GM21786 (cell line): ENCODE data around the gene MRPL4.

Experiments
- ATAC-seq: cut with Tn5 transposase; IDR thresholded peaks from one replicate; pipeline ENCODE4 v1.9.1; 2021; ENCODE audit not compliant: unreplicated experiment

MRPL4 gene

DNA sequence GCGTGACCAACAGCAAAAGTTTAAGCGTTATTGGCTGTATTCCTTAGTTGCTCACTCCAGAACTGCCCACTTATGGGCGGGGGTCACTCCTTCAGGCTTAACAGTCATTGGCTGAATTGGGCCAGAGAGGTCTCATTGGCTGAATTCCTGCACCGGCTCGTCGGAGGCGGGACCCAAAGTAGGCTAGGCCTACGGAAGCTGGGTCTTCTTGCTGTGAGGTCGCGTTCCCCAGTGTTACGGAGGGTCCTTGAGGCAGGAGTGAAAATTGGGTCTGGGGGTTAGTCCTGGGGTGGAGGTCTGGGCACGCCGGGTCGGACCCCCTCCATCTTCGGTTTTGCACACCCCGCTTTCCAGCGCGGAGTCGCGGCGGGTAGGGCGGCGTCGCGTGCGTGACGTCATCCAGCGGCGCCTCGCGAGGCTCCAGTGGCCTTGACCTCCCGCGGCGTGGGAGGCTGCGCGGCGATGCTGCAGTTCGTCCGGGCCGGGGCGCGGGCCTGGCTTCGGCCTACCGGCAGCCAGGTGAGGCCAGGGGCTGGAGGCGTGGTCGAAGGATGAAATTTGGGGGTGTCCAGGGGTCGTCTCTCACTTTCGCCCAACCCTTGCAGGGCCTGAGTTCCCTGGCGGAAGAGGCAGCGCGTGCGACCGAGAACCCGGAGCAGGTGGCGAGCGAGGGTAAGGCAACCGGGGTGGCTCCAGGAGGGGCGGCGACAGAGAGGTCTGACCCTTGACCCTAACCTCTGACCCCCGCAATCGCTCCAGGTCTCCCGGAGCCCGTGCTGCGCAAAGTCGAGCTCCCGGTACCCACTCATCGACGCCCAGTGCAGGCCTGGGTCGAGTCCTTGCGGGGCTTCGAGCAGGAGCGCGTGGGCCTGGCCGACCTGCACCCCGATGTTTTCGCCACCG lies at the start of gene MRPL4:
Gene MRPL4 (plus strand): TSS at position 423 of the 903 bp plus-strand sequence. CDS start 40 bp downstream, at position 463.
- ATAC-seq, result peak; percentile 83

DNA sequence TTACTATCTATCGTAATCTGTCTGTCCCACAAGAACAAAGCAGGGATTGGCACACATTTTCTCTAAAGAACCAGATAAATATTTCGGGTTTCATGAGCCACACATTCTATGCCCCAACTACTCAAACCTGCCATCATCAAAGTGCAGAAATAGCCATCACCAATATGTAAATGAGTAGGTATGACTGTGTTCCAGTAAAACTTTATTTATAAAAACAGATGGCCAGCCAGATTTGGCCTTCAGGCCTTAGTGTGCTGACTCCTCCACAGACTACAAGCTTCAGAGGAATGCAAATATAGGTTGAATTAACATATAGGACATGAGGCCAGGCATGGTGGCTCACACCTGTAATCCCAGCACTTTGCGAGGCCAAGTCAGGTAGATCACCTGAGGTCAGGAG lies 48.3 kb upstream of the MRPL4 start:
- ATAC-seq, result no peak

DNA sequence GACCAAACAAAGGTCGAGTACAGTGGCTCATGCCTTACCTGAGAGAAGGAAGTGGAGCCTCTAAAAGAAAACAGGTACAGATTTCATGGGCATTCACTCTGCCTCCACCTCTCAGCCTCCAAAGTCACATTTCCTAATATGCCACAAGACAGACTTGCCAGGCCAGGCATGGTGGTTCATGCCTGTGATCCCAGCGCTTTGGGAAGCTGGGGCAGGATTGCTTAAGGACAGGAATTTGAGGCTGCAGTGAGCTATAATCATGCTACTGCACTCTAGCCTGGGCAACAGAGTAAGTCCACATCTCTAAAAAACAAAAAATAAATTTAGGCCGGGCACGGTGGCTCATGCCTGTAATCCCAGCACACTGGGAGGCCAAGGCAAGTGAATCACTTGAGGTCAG lies 46.4 kb upstream of the MRPL4 start:
- ATAC-seq, result no peak

DNA sequence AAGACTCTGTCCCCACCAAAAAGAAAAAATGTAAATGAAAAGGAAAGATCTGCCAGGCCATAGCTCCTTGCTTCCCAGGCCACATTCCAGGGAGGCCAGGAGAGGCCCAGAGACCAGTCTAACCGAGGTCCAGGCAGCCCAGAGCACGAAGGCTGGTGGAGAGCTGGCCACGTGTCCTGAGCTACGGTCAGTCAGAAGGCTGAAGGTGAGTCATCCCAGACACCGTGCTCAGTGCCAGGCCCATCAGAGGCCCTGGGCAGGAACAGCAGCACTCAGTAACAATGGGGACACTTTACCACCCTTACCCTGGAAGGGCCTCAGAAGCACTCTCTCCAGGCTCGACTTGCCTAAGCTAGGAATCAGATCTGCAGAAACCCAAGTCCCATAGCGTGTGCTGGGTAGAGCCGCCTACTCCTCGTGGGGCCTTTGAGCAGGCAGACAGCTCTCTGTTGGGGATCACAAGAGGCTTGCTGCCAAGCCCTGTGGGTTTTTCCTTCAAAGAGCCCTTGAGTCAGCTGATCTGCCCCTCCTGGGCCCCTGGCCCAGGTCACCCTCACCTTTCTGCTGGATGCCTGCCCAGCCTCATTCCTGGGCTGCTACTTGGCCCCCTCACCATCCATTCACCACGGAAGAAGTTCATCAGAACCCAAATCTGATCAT lies 45.7 kb upstream of the MRPL4 start:
- no peak for ATAC-seq

DNA sequence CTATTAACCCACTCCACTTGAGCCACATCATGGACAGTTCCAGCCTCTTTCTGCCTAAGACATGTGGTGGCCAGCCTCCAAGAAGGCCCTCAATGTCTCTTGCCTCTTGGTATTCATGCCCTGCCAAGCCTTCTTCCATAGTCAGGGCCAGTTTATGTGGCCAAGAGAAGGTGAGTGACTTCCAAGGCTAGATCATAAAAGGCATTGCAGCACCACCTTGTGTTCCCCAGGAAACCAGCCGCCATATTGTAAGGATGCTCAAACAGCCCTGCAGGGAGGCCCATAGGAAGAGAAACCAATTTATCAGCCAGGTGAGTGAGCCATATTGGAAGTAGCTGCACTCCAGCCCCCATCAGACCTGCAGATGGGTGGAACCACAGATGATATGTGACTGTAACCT lies 45.0 kb upstream of the MRPL4 start:
- ATAC-seq, result no peak

DNA sequence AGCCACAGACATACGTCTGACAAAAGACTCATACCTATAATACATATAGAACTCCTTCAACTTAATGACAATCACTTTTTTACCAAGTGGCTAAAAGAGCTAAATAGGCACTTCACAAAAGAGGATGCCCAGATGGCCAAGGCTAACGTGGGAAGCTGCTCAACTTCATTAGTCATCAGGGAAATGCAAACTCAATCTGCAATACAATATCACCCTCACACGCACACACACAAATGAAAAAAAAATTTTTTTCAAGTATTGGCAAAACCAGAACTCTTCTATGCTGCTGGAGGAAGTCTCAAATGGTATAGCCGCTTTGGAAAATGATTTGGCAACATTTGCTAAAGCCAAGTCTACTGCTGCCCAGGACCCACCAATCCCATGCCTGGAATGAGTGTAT lies 42.7 kb upstream of the MRPL4 start:
- ATAC-seq, result no peak

DNA sequence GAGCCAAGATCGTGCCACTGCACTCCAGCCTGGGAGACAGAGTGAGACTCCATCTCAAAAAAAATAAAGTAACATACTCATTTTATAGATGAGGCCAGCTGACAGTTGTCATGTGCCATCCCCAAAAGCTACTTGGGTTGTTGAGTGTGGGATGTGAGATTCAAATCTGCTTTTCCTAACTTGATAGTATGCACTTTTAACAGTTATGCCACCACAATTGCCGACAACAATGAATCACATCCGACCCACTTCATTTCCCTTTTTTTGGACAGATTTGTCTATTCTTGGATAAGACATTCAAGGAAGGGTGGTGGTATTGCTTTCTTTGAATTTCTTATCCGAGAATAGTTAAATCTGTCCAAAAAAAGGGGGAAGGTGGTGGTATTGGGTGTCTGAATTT lies 41.0 kb upstream of the MRPL4 start:
- no peak for ATAC-seq

DNA sequence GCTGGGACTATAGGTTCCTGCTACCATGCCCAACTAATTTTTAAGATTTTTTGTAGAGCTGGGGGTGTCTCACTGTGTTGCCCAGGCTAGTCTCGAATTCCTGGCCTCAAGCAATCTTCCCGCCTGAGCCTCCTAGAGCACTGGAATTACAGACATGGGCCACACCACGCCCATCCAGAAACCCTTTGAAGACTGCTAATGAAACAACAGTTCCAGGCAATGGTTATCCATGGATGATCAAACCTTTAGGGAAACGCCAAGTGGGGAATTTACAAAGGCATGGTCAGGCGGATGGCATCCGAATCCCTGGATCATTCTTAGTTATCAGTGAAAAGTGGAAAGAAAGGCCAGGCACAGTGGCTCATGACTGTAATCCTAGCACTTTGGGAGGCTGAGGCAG lies 40.3 kb upstream of the MRPL4 start:
- no peak for ATAC-seq

DNA sequence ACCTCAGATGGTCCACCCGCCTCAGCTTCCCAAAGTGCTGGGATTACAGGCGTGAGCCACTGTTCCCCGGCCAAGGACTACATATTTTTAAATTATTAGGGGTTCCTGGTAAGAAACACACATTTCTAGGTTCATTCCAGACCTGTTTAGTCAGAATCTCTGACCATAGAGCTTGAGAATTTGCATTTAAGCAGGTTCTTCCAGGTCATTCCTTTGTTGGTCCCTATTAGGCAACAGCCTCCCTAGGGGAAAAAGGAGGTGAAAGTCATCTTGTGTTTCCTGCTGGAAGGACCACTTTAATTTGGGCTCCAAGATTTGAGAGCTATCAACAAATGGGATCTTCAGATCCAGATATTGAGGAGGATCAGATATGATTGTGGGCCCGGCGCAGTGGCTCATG lies 37.2 kb upstream of the MRPL4 start:
- no peak for ATAC-seq

DNA sequence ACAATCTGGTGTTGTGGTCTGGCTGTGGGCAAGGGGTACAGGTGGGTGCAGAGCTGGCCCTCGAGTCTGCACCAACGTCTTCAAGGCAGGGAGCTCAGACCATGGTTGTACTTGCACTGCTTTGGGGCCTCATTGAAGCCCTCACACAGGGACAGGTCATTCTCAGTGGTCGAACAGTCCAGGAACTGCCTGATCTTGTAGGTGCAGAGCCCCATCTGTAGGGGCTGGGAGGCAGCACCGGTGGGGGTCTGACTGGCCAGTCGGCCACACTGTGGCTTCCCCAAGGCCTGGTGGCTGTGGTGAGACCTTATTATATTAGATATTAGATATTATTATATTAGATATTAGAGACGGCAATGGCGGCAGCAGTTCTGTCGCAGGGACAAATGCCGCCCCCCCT lies 34.9 kb upstream of the MRPL4 start:
- no peak for ATAC-seq

DNA sequence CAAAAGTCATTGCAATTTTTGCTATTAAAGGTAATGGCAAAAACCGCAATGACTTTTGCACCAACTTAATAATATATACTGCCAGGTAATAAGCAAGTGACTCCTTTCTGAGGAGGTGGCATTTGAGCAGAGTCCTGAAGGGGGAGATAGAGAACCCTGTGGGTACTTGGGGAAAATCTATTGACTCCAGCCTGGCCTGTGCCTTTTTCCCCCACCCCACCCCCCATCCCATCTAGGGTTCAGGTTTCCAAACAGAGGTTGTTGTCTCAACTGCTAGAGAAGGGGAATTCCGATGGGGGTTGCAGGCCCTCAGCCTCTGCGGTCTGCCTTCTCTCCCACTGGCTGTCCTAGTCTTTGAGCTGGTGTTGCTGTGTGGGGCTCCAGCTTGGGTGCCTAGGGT lies 32.3 kb upstream of the MRPL4 start:
- ATAC-seq, result no peak

DNA sequence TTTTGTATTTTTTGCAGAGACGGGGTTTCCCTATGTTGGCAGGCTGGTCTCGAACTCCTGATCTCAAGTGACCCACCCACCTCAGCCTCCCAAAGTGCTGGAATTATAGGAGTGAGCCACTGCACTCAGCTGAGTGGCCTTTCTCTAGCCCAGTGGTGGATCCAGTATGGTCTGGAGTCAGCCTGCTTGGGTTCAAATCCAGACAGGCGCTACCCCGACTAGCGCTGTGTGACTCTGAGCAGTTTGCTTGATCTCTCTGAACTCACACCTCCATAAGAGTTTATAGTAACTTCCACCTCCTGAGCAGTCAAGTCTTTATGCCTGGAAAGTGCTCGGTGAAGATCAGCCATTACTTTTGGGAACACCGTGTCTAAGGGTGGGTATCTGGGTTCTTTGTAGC lies 31.3 kb upstream of the MRPL4 start:
- no peak for ATAC-seq

DNA sequence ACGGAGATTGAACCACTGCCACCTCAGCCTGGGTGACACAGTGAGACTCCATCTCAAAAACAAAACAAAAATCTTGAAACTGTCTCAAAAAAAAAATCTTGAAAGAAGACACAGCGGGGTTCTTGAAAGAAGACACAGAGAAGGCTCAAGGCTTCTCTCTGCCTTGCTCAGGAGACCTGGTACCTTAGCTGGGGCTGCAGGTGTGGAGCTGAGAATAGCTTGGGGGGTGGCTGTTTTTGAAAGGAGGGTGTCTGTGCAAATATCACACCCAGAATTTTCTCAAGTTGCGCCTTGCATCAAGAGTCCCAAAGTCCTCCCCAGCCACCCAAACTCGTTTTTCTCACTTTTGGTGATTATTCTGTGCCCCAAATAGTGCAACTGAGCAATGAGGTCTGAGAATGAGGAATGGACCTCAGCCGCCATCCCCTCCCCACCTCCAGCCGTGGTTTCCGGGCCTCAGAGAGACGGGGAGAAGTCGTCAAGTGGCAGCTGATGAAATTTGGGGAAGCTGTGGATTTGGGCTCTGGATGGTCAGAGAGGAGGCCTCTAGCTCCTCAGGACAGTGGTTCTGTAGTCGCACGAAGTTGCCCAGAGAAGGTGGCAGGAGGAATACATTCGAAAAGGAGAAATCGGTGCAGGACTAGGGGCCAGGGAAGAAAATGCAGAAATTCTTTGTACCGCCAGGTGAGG lies 29.7 kb upstream of the MRPL4 start:
- no peak for ATAC-seq

DNA sequence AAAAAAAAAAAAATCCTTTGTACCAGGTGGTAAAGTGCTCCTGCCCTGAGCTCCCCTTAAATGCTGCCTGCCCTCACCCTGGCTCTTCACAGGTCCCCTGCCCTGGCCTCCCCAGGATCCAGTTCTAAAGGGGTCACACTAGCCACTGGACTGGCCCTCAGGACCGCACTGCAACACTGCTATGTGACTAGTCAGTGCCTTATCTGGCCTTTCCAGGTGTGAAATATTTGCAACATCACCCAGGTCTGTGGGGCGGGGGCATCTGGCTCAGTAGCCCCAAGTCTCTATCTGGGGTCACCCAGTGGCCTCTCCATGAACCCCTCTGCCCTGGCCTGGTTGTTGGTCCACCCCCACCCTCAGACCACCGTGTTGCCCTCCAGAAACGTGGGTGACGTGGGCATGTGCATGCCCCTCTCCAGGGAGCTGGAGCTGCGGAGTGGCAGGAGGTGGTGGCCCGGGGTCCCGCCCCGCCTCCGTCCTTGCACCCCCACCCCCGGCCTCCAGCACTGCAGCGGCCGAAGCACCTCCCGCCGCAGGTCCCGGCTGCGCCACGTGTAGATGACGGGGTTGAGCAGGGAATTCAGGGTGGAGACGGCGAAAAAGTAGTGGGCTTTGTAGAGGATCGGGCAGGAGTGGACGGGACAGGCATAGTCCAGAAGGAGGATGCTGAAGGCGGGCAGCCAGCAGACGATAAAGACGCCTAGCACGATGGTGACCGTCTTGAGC lies 28.4 kb upstream of the MRPL4 start:
- ATAC-seq, result no peak

DNA sequence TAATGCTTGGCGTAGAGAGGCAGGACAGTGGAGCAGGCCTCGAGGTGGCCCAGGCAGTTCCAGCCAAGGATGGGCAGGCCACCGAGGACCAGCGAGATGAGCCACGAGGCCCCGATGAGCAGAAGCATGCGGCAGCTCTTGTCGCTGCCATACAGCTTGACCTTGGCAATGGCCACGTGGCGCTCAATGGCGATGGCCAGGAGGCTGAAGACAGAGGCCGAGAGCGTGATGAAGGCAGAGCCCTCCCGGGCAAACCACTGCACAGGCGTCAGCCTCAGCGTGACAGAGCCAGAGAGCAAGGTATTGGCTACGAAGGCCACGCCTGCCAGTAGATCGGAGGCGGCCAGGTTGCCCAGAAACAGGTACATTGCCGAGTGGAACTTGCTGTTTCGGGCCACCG lies 27.7 kb upstream of the MRPL4 start:
- no peak for ATAC-seq

DNA sequence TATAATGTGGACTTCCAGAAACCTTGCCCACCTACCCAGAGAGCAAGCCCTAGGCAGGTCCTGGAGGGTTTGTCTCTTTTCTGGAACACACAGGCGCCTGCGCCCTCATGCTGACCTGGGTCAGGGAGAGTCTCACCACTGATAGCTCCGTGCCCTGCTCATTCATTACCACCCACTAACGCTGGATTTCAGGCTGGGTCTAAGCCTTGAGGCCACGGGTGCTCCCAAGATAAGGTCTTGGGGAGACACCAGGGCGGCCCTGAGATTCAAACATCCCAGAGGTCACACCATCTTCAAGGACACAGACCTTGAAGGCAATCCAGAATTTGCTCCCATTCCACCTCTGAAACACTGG lies 26.0 kb upstream of the MRPL4 start:
- no peak for ATAC-seq

DNA sequence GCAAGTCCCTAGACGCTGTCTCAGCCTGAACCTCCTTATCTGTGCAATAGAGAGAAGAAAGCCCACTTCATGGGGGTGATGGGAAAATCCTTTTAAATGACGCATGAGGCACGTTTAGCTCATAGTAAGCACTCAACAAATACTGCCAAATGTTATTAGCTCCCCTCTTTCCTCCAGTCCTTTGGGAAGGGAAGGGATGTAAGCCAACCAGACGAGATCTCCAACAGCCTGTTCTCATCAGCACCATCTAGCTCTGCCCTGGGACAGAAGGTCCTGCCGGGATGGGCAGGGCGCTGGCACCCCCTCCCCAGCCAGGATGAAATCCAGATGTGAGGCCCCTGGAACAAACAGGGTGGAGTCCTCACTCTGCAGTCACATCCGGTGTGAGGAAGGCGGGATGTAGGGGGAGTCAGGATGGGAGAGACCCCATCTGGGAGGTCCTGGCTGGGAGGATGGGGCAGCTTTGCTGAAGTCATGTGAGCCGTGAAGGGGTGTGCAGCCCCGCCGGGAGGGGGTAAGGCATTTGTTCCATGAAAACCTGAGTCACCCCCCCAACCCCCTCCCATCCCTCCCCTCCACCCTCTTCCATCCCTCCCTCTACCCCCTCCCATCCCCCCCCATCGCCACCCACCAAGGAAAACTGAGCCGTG lies 25.5 kb upstream of the MRPL4 start:
- ATAC-seq, result no peak

DNA sequence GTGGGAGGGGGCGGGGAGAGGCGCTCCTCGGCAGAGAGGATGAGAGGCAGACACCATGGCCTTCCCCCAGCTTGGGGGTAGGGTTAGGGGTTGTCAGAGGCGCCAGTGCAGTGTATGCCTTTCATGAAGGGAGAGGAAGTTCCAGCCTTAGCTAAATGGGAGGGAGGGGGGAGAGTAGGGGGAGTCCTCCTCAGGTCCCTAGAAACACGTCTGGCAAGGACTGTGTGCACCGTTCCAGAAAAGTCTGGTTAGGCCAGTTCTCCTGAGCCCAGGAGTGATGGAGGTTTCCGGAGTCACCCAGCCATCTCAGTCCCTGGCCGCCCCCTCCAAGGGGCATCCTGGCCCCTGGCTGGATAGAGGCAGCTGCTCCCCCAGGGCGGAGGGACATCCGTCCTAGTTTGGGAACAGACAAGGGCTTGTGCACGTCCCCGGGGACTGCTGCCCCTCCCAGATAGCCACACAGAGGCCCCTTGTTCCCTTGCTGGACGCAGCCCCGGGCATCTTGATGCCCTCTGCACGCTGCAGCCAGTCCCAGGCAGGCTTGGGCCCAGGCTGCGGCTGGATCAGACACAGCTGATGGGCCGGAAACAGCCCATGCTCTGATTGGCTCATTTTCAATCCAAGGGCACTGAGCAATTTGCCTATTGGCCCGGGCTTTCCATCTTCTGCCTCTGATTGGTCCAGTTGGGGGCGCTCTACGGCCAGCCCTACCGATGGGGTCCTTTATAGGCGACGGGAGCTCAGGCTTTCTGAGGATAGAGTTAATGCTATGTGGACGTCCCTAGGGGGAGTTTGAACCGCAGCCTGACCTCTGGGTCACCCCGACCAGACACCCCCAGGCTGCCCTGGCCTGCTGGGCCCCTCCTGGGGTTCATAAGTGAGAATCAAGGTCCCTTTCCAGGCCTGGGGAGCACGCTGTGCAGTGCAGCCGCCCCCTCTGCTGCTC lies 24.7 kb upstream of the MRPL4 start:
- ATAC-seq, result no peak

DNA sequence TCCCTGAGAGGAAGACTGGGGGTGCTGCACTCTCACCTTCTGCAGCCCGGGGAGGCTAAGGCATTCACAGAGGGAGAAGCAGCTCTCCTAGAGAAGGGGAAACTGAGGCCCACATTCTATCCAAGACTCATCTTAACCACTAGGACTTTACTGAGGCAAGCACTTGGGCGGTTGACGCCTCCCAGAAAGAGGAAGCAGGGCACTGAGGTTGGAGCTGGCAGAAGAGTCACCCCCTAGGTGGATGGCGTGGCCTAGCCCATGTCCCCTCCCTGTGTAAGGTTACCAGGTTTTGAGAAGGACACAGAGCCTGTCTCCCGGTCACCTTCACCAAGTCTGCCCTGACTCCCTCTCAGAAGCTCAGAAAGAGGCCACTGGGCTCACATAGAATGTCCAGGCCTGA lies 23.6 kb upstream of the MRPL4 start:
- no peak for ATAC-seq

DNA sequence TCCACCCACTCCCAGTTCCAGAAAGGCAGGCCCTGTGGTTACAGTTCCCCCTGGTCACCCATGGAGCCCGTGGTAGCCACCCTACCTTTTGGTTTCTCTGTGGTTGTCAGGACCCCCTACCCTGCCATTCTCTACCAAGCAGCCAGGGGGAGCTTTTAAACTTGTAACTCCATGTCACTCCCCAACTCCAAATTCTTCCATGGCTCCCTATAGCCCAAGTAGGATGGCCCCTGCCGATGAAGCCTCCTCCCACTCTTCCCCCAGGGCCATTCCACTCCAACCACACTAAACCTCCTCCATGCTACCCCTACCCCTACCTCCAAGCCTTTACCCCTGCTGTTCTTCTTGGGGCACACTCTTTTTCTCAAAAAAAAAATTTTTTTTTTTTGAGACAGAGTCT lies 23.1 kb upstream of the MRPL4 start:
- ATAC-seq, result no peak
